A673 (cell line): ENCODE results near the gene MAN2B2.

Source experiments
- CTCF ChIP-seq: fragments of 300-800, 200-600 bp; sonication (generic); conservative IDR thresholded peaks from 2 replicates; pipeline ENCODE4 v1.5.1; 2017; ENCODE audit warnings: low read depth, mild to moderate bottlenecking, antibody characterized with exemption, low read length, moderate library complexity, mixed read lengths
- EZH2 ChIP-seq: fragments of 200-600 bp; sonication (generic); IDR thresholded peaks from 2 replicates; pipeline ENCODE4 v1.6.1; 2017; ENCODE audit warnings: borderline replicate concordance, low read depth, mild to moderate bottlenecking, mixed read lengths, antibody characterized with exemption, low read length; ENCODE audit not compliant: poor library complexity, severe bottlenecking

GRCh38 chr4:6606465-6607235, 31.7 kb downstream of the MAN2B2 start:
- no peak for TF ChIP-seq CTCF
- TF ChIP-seq EZH2 = no peak
